ENCODE data around the gene MBD5.

MBD5 gene

DNA sequence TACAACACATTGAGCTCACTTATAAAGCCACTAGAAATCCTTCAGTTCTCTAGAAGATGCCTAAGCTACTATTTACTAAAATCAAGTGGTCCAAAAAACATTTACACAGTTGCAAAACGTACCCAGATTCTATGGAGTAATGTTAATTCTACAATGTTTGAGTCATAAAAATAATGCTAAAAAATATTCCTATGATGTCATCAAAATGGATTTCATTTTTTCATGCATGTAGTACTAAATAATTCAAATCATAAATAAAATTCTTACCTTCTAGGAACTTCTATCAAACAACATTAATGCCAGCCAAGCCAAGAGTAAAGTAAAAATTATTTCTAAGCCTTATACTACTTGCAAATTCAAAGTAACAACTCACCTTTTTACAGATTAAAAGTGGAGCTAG lies 454.7 kb downstream of the MBD5 start:
- no peak for DNase-seq (ENCODE audit: low spot score)

DNA sequence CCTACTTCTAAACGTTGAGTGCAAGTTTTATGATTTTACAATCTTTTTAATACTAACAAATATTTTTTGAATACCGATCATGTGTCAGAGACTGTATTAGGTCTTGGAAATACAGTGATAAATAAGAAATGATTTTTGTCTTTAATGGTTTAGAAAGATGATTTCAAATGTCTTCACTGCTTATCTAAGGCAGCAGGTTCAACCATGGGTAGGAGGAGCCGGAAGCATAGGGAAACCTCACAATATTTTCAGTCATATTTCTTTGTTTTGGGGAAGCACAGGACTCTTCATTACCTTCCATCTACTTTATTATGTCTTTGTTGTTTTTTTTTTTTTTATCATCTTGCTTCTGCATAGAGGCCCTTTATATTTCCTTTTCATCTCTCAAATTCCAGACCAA lies 458.5 kb downstream of the MBD5 start:
- DNase-seq (ENCODE audit: low spot score) = no peak

DNA sequence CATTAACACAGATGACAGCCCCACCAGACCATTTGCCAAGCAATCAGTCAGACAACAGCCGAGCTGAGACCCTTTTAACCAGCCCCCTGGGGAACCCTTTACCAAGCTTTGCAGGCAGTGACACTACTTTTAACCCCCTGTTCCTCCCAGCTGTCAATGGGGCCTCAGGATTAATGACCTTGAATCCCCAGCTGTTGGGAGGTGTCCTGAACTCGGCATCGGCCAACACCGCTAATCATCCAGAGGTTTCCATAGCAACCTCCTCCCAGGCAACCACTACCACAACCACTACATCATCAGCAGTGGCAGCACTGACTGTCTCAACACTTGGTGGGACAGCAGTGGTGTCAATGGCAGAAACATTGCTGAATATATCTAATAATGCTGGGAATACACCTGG lies 462.8 kb downstream of the MBD5 start:
- no peak for DNase-seq (ENCODE audit: low spot score)

DNA sequence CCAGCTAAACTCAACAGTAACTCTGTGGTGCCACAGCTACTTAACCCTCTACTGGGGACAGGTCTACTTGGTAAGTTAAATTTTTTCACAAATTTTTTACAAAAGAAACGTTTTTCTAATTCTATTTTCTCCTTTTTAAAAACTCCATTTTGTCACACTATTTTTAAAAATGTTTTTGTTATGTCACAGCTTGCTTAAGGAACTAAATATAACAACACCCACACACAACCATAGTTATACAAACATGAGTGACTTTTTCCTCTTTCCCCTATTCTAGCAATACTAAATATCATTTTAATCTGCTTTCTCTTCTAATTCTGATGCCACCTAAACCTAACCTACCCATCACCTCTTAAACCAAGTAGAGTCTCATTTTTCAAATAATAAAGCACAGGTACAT lies 463.2 kb downstream of the MBD5 start:
- DNase-seq (ENCODE audit: low spot score) = no peak

DNA sequence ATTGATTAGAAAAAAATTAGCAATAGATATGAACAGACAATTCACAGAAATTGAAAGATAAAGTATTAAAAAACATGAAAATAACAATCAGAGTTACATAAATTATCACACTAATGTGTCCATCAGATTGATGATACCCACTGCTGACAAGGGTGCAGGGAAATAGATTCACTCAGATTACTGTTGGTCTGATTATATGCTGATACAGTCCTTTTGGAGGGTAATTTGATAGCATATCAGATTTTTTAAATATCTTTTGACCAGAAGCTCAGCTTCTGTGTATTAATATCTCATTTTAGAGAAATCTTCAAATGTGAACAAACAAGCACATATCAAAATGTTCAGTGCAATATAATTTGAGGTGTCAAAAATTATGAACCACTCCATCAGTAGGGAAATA lies 465.8 kb downstream of the MBD5 start:
- DNase-seq (ENCODE audit: low spot score) = no peak

DNA sequence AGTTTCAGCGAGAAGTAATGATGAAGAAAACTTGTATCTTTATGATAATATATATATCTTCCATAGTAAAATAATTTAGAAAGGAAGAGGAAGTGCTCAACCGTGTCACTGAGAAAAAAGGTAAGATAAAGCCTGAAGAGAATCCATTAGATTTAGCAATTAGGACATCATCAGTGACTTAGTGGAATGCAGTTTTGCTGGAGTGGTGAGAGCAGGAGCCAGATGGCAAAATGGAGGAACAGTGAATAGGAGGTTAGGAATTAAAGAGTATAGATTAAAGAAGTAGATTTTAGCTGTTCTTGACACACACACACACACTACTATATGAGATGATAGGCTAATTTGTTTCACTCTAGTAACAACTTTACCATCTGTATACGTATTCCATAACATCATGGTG lies 466.5 kb downstream of the MBD5 start:
- no peak for DNase-seq (ENCODE audit: low spot score)

DNA sequence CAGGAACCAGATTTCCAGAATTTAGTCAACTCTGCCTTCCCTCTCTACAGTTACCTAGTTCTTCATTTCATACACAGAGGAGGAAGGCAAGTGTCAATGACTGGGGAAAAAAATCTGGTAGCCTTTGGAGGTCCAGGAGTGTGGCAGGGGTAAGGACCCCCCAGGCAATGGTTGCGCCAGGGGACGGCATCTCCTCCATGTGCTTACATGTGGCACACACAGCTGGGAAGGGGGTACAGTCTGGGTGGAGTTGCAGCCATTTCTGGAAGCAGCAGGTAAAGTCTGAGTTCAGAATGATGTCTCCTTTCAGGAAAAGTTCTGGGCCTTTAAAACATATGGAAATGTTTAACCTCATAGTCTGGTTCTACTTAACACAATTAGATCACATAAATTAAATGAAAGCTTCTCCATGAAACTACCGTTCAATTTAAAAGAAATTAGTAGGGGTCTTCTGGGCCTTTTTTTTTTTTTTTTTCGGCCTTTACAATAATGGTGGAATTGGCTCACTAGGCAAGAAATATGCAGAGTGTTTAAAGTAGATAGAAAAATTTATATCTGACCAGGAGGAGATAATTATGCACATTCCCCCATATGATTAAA lies 470.0 kb downstream of the MBD5 start:
- DNase-seq (ENCODE audit: low spot score) = no peak

DNA sequence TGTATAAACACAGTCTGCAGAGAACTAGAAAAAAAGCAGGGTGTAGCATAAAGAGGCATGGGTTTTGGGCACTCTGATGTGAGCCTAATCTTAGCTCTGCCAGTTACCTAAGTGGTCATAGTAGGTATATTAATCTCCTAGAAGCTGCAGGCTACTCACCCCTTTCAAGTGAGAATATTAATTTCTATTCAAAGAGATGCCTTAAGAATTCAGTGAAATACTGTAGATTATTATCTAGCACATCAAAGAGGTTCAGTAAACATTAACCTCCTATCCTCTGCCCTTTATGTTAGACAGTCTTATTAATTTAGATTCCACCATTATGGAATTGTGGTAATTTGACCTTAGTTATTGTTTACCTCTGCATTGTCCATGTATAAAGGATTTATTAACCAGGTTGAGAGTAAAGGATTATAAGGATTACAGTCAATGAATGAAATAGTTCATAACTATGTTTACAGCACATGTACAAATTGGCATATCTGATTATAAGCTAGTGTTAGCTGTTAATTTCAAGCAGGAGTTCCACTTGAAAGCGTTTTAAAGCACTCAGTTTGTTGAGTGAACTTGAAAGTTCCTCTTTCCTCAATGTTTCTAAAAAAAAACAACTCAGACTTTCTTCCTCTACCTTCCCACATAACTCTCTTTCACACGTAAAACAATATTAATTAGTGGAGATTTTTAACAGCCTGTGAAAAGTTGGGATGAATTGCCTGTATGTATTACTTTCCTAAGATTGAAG lies 473.1 kb downstream of the MBD5 start:
- no peak for DNase-seq (ENCODE audit: low spot score)

DNA sequence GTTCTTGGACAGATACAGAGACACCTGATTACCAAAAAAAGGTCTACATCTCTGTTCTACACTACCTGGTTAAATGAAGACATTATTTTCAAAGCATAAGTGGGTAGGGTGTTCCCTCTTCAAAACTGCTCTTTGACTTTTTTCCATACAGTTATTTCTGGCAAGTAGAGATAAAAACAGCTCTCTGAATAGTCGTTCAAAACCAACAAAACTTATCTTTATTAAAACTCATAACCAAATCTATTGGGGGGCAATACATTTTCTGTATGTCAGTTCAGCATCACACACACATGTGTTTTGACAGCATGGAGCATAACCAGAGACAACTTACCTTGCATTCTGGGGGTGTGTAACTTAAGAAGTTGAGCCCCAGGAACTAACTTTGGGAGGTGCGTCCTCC lies 474.7 kb downstream of the MBD5 start:
- DNase-seq (ENCODE audit: low spot score) = no peak

DNA sequence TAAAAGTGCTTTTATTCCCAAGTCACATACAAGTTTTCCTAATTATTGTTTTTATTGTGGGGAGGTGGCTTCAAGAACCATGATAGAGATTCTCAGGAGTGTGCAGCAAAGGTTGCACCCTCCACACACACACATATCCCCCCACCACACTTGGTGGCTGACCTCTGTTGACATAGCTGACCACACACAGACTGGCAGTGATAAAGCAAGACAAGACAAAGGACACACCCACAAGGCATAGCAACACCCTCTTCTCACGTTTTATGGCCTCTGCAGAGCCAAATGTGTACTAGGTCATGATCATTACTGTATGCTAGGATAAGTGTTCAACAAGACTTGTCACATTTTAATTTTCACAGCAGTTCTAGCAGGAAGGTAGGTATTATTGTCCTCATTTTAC lies 480.7 kb downstream of the MBD5 start:
- no peak for DNase-seq (ENCODE audit: low spot score)

DNA sequence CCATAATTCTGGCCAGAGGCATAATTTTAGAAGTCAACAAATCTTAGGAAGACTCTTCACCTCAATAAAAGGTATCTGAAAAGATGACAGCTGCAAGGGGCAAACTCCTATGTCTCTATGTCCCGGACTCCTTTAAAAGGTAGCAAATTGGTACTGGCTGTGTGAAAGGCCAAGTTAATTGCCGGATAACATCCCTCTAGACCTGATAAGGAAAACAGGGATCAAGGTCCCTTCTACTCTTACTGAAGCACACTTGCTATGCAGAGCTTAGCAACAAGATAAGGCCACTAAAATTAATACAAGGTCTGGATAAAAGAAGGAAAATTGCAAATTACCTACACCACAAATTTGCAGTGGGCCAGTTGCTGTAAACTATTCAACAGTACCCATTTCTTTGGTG lies 482.6 kb downstream of the MBD5 start:
- DNase-seq (ENCODE audit: low spot score) = no peak

DNA sequence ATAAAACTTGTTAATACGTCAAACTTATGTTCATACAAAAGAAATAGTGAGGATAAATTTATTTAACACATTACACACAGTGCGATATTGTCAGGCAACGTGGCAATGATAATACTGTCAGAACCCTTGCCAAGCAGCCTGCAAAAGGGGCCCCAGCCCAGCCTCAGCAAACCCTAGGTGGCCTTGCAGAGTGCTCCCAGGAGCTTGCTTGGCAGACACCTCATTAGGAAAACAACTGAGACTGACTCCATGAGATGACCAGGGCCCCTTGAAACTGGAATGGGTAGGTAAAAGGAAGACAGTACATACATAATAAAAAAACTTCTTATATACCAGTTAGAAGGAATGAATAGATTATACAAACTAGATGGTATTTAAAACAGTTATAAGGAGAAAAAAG lies 487.1 kb downstream of the MBD5 start:
- no peak for DNase-seq (ENCODE audit: low spot score)

DNA sequence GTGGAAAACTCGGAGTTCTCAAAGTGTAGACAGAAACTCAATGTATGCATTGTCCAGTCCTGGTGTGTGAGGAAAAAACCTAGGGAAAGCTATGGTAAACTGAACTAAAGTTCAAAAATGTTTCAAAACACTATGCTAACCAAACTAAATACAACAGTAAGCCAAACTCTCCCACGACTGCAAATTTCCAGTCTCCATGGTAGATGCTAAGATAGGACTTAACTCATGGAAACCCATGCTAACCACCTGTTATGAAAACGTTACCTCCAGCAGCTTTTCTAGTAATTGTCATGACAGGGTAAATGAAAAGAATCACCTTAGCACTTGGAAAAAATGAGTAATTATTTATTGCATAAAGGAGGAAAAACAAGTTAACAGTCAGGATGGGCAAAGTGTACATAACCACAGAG lies 488.0 kb downstream of the MBD5 start:
- no peak for DNase-seq (ENCODE audit: low spot score)

DNA sequence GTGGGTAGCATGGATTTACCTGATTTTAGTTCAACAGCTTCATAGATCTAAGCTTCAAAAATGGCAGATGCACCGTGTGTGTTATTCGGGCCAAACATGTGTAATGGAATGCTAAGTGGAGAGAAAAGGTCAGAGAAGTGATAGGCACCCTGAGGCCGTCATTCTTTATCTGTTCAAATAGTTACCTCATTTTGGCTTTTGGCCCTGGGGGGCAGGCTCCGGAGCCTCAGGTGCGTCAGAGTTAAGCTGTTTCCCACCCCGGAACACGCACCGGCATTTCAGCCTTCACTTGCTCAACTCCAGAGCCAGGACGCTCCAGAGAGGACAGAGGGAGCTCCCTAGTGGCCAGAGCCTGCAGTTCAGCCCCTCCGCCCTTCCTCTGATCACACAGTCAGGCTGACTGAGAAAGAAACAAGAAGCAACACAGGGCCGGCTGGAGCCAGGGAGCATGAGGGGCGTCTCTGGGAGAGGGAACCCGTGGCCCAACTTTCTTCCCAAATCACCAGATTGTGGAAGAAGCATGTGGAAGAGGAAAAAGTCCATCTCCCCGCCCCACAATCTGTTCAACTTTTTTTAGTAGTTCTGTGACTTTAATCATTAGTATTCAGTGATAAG lies 488.5 kb downstream of the MBD5 start:
- DNase-seq (ENCODE audit: low spot score) = peak; percentile 65

DNA sequence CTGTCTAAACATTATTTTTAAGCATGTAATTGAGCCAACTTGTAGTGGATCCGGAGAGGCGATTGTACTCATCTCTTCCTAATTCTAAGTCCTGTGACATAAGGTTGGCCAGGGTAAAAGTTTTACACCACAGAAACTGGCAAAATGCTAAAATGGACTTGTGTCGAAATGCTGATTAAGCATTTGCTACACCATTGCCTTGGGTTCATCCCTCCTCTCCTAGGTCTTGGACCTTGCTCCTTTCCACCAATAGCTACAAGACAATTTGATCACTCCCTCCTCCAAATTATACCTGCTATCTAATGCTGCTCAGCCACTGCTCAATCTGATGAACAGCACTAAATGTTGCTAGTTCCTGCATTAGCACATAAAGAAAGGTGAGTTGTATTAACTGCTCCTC lies 491.0 kb downstream of the MBD5 start:
- no peak for DNase-seq (ENCODE audit: low spot score)

DNA sequence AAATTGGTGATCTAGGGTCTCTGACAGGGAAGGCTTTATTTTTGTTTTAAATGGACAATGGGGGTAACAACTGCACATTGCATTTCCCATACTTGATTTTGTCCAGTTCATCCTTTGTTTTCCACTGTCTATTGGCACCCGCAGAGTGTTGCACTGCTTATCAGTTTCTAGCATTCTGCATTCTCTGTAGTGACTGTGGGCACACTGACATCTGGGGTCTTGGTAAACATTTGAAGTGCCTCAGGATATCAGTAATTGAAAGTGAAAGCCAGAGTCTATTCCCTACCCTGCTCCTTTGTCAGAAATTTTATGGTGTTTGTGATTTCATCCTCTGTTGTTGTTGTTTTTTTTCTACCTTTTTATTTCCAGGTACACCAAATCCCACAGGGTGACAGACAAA lies 491.6 kb downstream of the MBD5 start:
- DNase-seq (ENCODE audit: low spot score) = no peak

DNA sequence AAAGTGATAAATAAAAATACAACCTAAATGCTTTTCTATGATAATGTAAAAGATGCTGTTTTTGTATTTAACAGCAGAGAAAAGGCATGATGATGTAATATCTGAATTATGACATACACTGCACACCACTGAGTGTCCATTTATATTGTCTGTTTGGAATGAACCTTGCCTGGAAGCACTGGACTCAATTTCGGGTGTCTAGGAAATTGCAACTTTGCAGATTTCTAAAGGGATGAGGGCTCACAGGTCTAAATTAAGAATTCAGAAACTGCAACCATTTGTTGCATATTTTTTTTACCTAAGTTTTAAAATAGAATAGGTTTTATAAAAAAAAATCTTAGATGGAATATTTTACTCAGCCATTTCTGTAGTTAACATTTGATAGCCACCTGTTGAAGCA lies 492.5 kb downstream of the MBD5 start:
- DNase-seq (ENCODE audit: low spot score) = no peak

DNA sequence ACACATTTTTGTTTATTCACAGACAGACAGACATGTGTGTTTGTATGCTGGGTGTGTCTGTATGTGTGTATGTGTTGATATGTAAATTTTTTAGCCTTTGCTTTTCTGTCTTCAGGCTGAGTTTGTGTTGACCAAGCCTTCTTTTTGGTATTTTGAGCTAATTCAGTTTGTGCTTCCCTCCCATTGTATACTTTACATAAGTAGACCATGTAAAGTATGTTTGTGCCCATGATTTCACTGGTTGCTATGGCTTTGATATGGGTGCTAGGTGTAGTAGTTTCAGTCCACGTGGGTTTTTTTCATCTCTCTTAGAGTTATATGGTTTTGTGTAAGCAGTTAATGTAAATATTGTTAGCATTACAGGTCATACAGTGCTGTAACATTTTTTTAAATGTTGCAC lies 494.2 kb downstream of the MBD5 start:
- no peak for DNase-seq (ENCODE audit: low spot score)

DNA sequence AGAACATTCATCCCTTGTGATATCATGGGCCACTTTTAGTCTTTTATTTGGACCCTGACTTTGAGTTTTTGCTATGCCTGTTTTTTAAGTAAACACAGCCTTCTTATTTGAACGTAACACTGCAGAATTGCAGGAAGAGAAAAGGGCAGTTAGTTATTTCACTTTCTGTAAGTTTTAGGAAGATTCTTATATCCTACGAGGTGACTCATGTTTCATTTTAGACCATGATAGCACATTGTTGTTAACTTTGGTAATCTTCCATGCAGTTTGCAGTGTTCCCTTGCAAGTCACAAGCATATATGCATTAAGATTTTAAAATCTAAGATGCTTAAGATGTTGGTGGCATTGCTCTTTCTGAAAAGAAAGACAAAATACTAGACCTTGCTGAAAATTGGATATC lies 495.1 kb downstream of the MBD5 start:
- no peak for DNase-seq (ENCODE audit: low spot score)

DNA sequence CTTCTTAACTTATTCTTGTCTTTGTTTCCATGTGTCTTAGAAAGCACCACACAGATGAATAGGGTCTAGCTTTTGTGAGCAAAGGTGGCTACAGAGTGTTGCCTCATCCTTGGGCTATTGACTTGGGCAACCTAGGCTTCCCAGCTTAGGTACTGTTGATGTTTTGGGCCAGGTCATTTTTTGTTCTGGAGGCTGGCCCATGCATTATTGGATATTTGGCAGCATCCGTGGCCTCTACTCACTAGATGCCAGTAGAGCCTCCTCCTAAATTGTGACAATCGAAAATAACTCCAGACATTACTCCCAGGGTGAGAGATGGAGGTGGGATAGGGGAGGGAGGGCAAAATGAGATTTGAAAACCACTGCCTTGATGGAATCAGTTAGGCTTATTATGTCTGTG lies 496.4 kb downstream of the MBD5 start:
- no peak for DNase-seq (ENCODE audit: low spot score)

DNA sequence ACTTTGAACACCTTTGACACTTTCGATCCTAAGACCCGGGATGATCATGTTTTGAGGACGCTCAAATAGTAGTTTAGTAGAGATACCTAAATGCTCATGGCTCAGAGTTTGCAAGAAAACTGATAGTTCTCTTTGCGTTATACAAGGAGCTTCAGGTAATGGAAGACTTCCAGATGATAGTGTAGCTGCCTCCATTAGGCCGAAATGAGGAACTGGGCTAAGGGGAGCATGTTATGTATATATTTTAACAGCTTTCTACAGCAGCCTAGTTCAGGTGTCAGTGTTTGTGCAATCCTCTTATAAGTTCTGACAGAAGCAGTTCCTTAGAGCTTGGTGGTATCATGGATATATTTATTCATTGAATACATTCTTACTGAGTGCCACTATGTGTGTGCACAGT lies 496.9 kb downstream of the MBD5 start:
- DNase-seq (ENCODE audit: low spot score) = no peak

DNA sequence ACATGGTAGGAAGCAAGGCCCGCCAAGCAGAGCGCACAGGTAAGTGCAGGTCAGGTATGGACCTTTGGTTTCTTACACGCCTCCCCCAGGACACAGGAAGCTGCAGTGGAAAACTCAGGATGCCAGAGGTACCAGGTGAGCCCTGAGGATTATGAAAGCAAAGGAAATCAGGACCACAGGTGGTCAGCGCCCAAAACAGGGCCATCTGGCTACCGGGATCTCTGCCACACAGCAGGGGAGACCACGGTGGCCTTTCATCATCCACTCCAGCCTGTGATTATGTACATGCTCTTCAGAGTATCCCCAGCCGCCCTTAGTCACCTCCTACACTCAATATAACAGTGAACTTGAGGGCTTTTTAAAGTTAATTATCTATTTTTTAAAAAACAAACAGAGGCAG lies 498.1 kb downstream of the MBD5 start:
- no peak for DNase-seq (ENCODE audit: low spot score)

DNA sequence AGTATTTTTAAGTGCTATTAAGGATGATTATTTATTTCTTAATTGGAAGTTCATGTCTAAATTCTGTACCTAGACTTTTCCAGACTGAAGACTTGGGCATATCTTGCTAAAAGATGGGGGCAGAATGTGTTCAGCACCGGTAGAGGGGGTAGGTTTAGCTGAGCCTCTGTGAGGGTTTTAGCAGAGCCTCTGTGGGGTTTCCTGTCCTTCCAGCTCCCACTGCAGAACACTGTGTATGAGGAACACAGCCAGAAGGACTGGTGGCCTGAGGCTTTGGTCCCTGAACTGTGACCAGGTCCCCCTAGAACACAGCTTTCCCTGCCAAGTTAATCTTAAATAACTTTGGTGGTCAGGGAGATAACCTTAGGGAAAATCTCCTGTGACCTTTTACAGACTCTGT lies 500.3 kb downstream of the MBD5 start:
- DNase-seq (ENCODE audit: low spot score) = no peak

DNA sequence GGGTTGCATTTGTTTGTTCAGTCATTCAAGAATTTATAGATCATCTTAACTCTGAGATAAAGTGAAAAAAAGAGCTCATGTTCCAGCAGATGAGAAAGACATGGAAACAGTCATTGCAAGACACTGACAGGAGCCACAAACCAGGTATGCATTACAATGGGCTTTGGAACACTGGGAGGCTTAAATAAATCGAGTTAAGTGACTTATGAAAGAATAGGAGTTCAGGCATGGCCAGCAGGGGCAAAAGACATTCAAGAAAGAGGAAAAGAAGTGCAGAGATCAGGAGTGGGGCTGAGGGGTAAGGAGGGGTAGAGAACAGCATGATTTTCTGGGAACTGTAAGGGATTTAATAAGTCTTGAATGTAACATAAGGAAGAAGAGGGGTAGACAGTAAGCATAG lies 502.4 kb downstream of the MBD5 start:
- no peak for DNase-seq (ENCODE audit: low spot score)

All from putamen (tissue), 1 donor.